Activated CD4-positive, alpha-beta T cell treated with anti-CD3 and anti-CD28 coated beads, Interleukin-2, Interleukin-4, amounts not matched to agents 100 ng/mL and 50 ng/mL, durations not matched to agents 16 hours and 8 hours (primary cell): ENCODE data around the gene EVL.
"Not testable (repeated sequence)": the region's sequence is repeated elsewhere in the genome, so short reads cannot be mapped to it uniquely, and the experiment has no call there.

Experiments
- DNase-seq: peaks from one replicate; pipeline ENCODE4 v3.0.0-alpha.2; 2020; ENCODE audit warnings: low spot score

Gene EVL

DNA sequence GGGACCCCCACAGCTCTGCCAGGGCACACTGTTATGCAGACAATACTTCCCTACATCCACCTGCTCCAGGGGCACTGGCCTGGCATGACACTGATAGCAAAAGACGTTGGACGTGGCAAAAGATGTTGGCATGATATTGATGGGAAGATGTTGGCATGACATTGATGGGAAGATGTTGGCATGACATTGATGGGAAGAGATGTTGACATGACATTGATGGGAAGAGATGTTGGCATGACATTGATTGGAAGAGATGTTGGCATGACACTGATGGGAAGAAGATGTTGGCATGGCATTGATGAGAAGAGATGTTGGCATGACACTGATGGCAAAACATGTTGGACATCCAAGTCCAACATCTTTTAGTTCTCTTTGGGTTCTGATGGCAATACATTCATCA lies 105.7 kb downstream of the EVL start:
- DNase-seq: no peak

GRCh38 chr14:100172811-100173210 lies 107.6 kb downstream of the EVL start:
- no peak for DNase-seq

GRCh38 chr14:100173353-100173752 lies 108.1 kb downstream of the EVL start:
- no peak for DNase-seq

DNA sequence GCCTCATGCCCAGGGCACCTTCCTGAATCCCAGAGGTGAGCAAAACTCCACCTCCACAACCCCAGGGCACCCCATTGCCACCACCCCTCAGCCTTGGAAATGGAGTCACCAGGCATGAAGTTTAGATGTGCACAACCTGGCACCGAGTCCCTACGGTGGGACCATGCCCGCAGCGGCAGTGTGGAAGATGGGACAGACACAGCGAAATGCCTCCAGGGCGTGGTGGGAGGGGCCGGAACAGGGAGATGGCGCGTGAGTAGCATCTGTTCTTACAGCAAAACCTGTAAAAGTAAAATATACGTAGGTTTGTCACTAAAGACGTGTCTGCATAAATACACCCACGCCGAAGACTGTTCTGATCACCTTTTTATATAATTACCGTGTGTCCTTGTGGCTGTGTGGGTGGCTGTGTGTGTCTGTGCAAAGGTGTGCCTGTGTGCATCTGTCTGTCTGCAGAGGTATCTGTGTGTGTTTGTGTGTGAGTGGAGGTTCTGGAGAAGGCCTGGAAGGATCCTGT lies 111.6 kb downstream of the EVL start:
- no peak for DNase-seq

DNA sequence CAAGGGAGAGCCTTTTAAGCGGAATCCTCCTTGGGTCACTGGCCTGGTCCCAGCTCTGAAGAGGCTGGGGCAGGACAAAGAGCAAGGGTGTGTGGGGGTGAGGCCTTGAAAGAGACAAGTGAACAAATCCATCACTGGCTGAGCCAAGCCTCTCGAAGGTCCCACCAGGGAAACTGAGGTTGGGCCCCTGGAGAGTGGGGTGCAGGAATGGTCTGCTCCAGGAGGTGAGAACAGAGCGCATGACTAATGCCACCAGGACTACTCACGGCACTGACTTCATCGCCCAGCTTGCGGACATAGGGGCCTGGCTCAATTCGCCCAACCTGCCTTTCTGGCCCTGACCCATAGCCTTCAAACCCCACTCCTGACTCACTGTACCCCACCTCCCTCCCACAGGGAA lies 113.5 kb downstream of the EVL start:
- no peak for DNase-seq

GRCh38 chr14:100180671-100181070 lies 115.4 kb downstream of the EVL start:
- DNase-seq: not testable (repeated sequence)

DNA sequence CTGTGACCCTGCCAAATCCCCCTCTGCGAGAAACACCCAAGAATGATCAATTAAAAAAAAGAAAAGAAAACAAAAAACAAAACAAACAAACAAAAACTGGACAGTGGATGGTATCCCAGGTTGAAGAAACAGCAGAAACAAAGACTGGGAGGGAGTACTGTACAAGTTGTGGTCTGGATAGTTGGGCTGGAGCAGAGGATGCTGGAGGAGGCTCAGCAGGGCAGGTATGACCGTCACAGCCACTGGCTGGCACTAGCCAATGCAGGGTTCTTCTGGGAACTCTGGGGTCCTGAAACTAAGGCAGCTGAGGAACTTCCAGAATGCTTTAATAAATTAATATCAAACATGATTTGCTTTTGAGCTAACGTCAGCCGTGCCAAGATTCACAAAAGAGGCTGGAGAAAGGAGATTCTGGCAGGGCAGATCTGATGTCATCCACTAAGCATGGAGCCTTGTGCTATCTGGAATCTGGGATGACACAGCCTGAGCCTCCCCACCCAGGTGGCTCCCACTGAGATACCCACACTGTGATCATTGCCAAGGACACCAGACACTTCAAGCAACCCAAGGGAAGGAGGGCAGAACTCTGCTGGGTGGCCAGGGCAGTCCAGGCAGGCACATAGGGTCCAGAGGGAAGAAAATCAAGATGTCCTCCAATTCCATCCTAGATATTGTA lies 116.8 kb downstream of the EVL start:
- not testable (repeated sequence) for DNase-seq

GRCh38 chr14:100187247-100187833 lies 122.1 kb downstream of the EVL start:
- no peak for DNase-seq

GRCh38 chr14:100188392-100189030 lies 123.3 kb downstream of the EVL start:
- no peak for DNase-seq

DNA sequence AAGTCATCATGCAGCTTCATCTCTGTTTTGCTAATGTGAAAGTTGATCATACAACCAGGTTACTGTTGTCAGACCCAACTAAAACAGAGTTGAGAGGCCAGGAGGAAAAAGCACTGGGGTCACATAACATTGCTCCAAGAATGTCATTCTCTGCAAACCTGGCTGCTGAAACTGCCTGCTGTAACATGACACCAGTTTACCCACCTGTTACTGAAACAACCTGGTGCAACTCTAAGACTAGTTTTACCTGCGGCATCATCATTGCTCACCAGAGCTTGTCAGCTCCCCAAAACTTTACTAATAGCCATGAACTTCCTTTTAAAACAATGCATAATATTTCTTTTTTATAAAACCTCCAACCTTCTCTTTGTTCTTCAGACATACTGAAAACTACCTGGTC lies 124.9 kb downstream of the EVL start:
- DNase-seq: no peak

GRCh38 chr14:100191584-100192249 lies 126.5 kb downstream of the EVL start:
- DNase-seq: no peak

GRCh38 chr14:100192250-100192671 lies 127.0 kb downstream of the EVL start:
- DNase-seq: no peak

- DNase-seq: peak; percentile 100
These were observed 127.6 kb downstream of the EVL start for GRCh38 chr14:100192672-100193416.
